GM21515 (cell line): Measurements from ENCODE around the gene SLC25A21.

Experiments used
- ATAC-seq: cut with Tn5 transposase; IDR thresholded peaks from one replicate; pipeline ENCODE4 v1.9.1; 2021; ENCODE audit not compliant: unreplicated experiment

Gene SLC25A21

GRCh38 chr14:37051153-37051552 is 121.3 kb downstream of the SLC25A21 start:
- ATAC-seq: no peak

GRCh38 chr14:37048666-37049071 is 123.7 kb downstream of the SLC25A21 start:
- no peak for ATAC-seq

GRCh38 chr14:37047996-37048395 is 124.4 kb downstream of the SLC25A21 start:
- no peak for ATAC-seq

DNA sequence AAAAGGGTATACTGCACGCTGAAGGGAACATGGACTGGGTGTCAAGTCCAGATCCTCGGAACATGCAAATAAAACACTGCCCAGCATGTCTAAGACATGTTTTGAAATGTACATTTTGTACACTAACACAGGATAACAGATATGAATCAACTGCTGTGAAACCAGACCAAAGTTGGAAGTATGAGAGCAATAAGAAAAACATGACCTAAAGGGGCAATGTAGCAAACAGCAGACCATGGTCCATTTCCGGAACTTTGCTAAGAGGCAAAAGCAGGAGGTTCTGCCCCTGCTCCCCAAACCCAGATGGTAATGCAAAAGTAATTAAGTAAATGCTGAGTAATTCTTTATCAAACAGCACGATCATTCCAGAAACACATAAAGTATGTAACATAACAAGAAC is 125.2 kb downstream of the SLC25A21 start:
- no peak for ATAC-seq

- ATAC-seq: no peak
These were observed 125.6 kb downstream of the SLC25A21 start for GRCh38 chr14:37046815-37047214.

- no peak for ATAC-seq
These were observed 126.9 kb downstream of the SLC25A21 start for GRCh38 chr14:37045340-37046061.

DNA sequence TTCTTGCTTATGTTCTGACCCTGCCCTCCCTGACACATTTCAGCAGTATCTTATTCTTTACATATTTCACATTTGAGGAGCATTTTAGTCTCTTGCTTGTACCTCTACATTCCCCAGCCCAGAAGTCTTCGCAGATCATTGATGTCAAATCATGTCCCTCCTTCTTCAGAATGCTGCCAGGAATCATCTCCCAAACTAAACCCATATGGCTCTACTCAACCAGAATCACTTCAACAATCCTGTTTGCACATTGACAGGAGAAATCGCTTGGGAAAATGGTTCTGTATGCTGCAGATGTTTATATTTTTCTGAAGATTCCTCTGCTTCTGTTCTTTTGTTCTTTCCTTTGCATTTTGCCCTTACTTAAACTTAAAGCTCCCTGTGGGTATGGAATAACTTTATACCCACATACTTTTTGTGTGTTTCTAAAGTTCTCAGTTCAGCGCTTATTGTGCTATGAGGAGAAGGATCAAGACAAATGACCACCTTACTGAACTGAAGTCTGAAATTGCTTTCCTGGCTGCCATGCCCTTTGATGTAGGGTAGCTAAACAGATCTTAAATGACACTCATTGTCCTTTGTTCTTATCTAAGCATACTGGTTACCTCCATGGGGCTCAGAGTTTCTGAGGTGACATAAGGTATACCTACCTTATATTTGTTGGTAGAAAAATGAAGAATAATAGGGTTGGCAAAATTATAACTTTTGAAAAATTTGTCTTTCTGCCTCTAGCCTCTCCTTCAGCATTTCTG is 134.6 kb downstream of the SLC25A21 start:
- ATAC-seq: no peak

DNA sequence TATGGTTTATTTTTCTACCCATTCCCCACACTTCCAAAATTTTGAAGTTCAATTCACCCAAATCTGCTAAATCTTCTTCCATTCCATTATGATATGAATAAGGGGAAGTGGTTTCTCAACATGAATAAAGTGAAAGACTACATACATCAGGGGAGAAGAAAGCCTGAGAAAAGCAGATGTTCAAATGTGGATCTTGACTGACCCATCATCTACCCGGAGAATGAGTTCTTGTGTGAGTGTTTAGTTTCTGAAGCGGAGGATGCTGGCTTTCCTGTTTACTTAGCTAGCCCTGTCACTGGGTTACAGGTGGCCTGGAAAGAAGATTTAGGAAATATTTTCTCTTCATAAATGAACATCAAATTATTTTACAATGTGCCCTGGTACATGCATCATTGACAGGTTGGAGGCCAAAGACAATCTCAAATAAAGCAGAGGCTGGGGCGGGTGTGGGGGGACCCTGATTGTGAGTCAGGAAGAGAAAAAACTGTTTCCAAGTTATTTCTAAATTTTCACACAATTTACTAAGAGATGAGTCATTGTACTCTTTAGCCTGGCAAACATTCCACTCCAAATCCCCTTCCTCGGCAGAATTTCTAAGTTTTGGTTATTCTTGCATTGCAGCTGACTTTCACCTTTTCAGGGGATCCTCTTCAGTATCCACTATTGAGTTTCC is 135.6 kb downstream of the SLC25A21 start:
- no peak for ATAC-seq

- no peak for ATAC-seq
These were observed 137.0 kb downstream of the SLC25A21 start for GRCh38 chr14:37035401-37035800.

DNA sequence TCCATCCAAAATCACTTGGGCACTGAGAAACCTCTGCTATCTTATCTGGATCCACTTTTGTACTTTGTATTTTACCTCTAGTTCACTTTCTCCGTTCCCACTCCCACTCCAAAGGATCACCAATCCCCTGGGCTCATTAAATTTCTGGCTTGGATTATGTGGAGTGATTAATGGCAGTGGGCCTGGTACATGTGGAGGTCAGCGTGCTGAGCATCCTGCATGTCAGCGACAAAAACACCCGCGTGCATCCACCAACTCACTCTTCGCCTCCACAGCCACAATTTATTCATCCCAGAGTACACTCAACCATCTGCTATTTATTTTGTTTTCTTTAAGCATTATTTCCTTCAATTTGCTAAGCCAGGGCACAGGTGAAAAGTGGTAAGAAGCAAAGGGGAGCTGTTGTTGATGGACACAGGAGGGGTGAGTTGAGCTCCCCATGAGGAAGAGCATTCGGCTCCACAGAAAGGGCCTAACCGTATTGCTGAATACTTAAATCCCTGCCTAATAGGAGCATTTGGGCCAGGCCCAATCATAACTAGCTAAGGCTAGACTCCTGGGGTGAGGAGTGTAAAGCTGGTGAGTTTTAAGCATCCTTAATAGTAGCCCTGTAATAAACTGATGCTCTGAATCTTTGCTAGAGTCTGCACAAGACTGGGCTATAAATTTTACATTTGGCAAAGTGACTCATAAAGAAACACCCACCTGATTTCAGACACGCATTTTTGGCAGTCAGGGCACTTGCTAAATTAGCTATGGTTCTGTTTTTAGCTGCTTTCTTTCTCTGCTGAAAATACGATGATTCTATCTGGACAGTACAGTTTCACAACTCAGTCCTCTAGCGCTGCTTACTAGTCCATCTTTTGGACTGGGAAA is 137.8 kb downstream of the SLC25A21 start:
- ATAC-seq: no peak

DNA sequence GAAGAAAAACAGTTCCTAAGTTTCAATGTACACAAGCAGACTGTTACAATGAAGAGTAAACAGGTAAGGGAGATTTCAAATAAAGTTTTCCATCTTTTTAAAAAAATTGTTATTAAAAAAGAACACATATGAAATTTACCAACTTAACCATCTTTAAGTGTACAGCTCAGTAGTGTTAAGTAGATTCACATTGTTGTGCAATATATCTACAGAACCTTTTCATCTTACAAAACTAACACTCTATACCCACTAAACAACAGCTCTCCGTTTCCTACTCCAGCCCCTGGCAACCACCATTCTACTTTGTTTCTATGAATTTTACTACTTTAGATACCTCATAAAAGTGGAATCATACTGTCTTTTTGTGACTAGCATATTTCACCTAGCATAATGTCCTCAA is 139.5 kb downstream of the SLC25A21 start:
- ATAC-seq: no peak

DNA sequence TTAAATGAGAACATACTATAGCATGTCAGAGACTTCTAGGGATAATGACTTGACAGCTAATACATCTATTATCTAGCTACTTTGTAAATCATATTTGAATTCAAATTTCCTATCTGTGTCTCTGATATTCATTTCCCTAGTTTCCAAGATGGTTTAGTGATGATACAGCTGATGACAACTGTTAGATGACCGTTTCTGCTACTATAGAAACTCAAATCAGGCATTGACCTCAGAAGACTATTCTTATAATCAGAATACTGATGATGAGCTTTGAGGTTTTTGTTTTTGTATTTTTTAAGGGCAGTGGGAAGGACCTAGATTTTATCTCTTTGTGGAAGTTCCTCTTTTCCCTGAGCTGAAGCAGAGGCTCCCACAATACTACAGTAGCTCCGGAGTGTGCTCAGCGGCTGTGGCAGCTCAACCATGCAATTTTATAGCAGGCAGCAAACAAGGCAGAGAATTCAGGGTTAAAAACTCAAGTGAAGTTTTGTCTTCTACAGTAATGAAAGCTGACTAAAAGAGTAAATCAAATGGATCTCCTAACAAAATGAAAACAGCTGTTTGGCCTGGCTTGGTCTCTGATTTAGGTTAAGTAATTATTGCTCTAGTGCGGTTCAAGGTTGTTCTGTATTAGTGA is 145.1 kb downstream of the SLC25A21 start:
- ATAC-seq: no peak

DNA sequence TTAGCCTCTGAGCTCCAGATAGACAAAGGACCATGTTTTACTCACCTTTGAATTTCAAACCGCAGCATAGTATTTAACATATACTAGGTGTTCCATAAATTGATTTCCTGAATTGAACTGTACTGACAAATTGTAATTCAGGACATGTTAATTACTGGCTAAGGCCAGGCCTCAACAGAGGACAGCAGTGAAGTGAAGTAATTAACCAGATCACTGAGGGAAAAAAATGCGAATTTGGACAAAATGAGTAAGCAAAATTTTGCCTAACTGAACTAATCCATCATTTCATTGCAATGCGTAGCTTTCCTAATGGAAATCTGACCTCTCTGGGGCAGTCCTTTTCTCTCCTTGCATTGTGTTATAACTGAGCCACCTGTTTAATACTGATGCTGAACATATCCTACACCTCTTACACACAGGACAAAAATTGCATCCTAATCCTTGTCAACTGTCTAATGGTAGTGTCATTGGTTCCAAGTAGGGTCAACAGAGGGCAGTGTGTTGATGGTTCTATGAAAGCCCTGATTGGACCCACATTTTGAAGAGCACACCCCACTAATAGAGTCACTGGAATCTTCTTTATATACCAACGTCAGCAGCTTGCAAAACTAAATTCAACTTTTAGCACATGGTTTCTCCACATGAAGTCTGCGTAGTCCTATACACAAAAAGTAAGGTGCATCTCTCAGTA is 148.4 kb downstream of the SLC25A21 start:
- ATAC-seq: no peak

DNA sequence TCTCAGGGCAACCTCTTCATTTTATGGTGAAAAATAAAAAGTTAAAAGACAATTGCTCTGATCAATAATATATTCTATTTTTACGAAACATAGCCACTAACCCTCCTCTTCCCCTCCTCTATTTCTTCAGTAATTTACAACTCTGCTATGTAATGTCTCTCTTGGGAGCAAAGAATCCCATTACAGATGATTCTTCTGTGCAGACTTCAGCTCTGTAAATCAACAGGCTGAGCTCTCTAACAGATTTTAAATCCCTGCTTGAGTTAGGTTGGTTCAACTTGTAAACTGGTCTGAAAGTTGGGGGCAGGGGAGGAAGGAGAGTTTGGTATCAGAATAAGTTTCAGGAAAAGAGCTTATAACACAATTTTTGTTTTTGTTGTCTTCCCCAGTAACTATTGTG is 151.0 kb downstream of the SLC25A21 start:
- ATAC-seq: no peak

DNA sequence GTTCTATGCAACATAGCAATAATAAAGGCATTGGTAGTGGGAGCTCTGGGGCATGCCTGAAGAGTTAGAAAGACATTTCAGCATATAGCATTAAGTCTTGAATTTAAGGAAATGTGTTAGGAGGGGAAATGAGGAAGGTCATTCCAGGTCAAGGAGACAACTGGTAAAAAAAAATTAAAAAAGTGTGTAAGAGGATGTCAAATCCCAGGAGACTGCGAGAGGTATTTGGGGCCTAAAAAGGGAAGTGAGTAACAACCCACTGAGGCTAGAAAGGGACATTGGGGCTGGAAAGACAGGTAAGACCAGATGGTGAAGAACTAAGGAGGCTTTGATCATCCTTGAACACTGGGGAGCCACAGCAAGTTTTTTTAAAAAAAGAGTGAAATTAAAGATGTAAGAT is 152.9 kb downstream of the SLC25A21 start:
- no peak for ATAC-seq

DNA sequence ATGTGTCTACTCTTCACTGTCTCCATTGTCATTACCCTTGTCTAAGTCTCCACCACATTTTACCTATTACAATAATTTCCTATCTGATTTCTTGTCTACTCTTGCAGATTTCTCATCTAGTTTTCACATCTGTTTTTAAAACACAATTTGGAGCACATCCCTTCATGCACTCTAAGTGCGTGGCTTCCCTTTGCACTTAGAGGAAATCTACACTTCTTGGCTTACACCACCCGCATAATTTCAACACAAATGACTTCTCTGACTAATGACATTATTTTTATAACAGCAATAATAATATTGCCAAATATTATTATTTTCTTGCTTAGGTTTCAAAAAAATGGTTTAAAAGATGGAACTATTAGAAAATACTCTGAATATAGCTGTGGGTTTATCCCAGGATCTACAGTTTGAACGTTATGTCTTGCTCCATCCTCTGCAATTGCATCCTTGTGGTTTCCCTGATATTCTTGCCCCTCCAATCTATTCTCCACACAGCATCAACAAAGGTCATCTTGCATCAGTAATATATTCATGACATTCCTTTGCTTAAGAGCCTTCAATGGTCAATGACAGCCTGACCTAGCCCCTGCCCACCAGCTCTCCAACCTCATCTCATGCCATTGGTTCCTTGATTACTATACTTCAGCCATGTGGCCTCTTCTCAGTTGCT is 153.7 kb downstream of the SLC25A21 start:
- ATAC-seq: no peak

GRCh38 chr14:37013078-37013477 is 159.3 kb downstream of the SLC25A21 start:
- ATAC-seq: no peak

DNA sequence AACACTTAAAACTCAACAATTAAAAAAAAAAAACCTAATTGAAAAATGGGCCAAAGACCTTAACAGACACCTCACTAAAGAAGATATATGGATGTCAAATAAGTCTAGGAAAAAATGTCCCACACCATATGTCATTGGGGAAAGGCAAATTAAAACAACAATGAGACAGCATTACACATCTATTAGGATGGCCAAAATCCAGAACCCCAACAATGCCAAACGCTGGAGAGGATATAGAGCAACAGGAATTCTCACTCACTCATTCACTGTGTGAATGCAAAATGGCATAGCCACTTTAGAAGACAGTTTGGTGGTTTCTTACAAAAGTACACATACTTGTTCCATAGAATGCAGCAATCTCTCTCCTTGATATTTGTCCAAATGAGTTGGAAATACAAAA is 173.7 kb downstream of the SLC25A21 start:
- no peak for ATAC-seq

DNA sequence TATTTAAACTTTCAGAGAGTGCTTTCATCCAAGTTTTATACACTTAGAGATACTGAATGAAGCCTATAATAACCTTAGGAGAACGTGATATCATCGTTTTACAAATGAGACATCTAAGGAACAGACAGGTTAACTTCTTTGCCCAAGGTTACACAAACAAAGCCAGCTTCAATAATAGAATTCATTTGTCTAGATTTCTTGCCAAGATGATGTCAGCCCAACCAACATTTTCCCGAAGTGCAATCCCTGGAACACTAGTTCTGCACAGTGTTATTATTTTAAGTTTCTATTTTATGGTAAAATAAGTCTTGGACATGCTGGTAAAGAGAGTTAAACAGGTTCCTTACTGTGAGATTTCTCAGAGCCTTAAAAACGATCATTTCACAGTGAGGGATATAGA is 174.6 kb downstream of the SLC25A21 start:
- ATAC-seq: no peak
